Cerebellar cortex (tissue), 1 donor: ENCODE results near the gene E2F3.

Source experiments
- DNase-seq: peaks from one replicate; pipeline ENCODE4 v3.0.0-alpha.2; 2015; ENCODE audit warnings: low spot score

The E2F3 gene

DNA sequence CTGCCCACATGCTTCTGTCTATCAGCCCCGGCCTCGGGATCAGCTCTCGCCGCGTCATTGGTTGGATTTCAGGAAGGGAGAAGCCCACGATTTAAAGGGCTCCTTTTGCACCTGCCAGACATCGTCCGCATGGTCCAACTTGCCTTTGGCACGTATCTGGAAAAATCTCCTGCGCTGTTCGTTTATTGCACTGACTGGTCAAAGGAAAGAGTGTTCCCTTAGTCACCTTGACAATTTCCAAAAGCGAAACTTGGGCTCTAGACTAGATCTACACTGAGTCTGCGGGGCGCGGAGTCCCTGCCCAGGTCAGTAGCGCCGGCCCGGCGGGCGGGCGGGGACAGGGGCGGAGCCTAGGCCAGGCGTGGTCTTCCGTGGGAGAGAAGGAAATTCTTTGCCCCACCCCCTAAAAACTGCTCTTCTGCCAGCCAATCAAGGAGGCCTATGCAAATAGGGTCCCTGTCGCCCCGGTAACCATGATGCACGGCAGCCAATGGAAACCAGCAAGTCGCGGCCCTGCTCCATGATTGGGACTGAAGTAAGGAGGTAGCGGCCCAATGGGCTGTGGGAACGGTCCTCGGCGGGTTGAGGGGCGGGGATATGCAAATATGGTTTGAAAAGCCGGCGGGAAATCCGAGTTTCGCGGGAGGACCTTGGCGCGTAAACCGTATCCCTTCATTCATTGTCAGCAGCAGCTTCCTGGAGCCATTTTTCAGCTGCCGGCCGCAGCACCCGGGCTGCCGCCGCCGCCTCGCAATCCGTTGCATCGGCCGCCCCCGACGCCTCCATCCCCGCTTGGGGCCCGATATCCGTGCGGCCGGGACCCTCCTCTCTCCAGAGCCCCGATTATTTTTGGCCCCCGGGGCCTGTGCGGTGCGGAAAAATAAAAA is at the start of gene E2F3:
E2F3 (plus strand) TSS at position 675 of the 887 bp plus-strand sequence. CDS start 354 bp downstream, outside the sequence.
- DNase-seq, result peak; percentile 99

DNA sequence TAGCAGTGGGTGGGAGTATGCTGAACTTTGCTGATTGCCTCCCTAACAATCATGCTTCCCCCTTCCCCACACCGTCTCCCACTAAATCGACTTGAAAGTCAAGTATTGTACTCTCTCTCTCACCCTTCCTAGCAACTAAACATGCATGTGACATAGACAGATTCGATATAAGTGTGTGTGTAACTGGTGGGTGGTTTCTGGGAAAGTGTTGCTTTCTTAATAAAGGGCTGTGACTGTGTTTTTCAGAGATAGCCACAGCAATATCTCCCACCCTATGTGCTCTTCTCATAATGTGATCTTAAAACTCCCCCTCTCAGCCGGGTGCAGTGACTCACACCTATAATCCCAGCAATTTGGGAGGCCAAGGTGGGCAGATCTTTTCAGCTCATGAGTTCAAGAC is 49.3 kb upstream of the E2F3 start:
- DNase-seq, result no peak

DNA sequence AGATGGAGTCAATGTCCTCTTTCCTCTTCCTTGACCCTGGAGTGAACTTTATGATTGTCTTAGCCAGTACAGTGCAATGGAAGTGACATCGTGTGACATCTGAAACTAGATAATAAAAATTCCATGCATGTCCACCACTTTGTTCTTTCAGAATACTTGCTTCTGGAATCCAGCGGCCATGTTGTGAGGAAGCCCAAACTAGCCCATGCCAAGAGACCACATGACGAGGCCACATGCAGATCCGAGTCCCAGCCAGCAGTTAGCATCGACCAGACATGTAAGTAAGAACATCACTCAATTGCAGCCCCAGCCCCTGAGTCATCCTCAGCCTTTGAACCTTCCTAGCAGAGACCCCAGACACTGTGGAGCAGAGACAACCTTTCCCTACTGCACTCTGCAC is 48.5 kb upstream of the E2F3 start:
- DNase-seq, result no peak

- DNase-seq, result no peak
These were observed 47.3 kb upstream of the E2F3 start for GRCh38 chr6:20354366-20354765.

GRCh38 chr6:20360471-20361119 is 41.1 kb upstream of the E2F3 start:
- no peak for DNase-seq

GRCh38 chr6:20362623-20363022 is 39.1 kb upstream of the E2F3 start:
- no peak for DNase-seq

DNA sequence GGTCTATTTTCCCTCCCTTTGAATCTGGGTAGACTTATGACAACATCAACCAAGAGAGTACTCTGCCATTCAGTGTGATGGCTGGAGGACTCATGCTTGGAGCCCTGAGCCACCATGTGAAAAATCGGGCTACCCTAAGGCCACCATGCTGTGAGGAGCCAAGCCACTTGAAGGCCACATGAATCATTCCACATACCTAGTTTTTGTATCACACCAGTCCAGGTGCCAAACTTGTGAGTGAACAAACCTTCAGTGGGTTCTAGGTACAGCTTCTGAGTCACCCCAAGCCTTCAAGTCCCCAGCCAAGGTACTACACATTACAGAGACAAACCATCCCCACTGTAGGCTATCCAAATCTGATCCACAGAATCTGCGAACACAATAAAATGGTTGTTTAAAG is 37.4 kb upstream of the E2F3 start:
- no peak for DNase-seq

- DNase-seq, result no peak
These were observed 36.2 kb upstream of the E2F3 start for GRCh38 chr6:20365456-20365855.

GRCh38 chr6:20366082-20366830 is 35.4 kb upstream of the E2F3 start:
- no peak for DNase-seq

GRCh38 chr6:20367743-20368485 is 33.8 kb upstream of the E2F3 start:
- no peak for DNase-seq

DNA sequence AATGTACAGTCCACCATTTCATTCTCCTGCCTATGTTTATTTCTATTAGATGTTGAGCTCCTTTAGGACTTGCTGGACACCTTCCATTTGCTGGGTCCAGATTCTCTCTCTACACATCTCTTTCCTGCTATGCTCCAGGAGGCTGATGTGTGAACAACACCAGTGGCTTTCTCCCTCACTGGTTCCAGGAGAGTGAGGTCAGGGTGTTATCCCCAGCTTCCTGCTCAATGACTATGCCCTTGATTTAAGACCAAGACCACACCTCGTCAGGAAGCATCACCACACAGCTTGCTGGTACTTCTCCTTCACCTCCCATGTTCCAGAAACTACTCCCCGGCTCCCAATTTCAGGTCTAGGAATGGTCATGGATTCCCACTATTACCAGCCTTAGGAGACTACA is 31.3 kb upstream of the E2F3 start:
- DNase-seq, result no peak

DNA sequence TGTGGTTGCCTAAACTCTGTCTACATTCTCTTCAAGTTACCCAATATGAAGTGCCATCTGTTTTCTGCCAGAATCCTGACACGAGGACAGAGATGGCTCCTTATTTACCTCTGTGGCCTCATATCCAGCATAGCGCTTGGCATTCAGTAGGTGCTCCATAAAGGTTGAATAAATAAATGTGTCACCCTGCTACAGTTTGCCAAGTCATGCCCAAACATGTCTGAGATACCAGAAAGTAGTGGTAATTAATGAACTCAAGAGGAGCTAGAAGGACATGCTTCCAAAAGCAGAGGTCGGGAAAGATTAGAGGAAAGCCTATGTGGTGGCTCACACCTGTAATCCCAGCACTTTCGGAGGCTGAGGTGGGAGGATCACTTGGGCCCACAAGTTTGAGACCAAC is 30.9 kb upstream of the E2F3 start:
- no peak for DNase-seq

DNA sequence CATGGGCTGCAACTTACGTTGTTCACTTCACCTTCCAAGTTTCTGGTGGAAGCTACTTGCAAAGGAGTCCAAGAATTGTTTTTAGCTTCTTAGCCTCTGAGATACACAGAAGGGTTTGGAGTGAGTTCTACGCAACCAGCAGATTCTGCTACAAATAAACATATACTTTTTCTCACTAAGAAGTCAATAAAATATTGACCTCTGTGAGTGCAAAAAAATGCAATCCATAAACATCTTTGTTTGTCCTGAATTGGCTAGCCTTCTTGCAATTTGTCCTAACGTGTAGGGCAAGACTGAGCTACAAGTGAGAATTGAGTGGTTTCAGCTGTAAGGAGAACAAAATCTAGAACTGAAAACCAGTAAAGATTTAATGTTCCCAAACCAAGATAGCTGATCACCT is 26.2 kb upstream of the E2F3 start:
- DNase-seq, result no peak

DNA sequence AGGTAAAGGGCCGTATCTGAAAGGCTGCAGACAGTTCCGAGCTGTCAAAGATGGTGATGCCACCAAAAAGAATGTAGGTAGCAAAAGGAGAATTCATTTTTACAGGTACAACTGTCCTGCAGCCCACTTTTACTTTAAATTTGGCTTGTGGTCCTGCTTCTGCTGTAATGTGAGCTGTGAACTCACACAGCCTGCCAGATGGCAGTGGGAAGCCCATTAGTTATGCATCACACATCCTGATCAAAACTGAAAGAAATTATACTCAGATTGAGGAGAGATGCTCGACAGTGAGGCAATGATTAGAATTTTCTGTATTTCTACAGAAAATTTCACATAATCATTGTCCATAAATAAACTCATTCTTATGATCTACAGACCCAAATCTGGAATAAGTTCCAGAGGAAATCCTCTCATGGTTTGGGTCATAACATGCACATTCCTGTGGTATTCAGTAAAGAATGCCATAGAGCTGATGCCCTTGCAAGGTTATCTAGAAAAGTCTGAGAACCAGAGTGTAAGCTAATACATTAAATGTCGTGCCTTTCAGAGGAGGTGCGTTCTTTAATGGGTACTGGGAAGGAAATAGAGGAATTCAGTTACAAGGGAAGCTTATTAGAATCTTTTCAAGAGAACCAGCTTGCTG is 23.9 kb upstream of the E2F3 start:
- DNase-seq, result peak; percentile 15

DNA sequence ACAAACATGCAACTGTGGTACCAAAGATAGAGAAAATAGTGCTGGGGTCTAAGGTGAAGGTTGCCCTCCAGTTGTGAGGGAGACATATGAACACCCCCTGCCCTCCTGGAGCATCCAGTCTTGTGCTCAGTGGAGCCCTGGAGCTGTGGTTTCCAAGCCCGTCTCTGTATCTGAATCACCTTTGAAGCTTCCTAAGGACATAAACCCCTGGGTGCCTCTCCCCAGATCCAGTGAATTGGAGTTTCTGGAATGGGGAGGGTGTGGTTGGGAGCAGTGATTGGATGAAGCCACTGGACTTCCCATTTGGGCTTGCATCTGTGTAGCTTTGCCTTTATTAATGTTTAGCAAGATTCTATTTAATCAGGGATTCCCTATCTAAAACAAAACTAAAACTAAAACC is 22.4 kb upstream of the E2F3 start:
- DNase-seq, result no peak

DNA sequence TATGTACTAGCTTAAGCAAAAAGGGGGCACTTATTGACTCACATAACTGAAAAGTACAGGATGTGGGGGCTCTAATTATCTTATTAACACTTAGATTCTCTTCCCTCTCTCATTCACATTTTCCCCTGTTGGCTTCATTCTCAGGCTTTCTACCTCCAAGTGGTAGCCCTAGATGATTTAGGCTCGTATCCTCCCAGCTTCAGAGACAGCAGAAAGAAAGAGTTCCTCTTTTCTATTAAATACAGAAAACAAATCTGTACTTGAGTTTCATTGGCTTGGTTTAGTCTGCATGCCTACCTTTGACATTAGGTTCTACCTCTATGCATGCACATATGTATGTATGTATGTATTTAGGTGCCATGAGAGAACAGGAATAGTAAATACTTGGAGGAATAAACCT is 15.5 kb upstream of the E2F3 start:
- no peak for DNase-seq

- DNase-seq, result no peak
These were observed 12.6 kb upstream of the E2F3 start for GRCh38 chr6:20389066-20389465.

- DNase-seq, result no peak
These were observed 8.4 kb upstream of the E2F3 start for GRCh38 chr6:20393297-20393696.

DNA sequence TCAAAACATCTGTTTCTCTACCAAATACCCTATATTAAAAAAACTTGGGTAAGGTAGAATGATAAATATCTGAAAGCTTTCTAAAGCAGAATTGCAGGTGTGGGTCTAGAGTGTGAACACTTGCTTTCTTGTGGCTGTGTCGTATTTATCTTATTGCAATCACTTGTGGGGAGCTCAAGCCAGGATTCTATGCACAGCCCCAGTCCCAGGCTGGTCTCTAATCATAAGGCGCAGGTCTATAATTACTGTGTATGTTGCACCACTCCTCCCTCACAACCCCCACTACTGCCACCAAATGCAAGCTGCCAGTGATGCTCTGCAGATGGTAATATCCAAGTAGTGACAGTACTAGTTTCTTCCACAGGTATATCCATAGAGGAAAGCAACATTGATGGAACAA is 2.2 kb upstream of the E2F3 start:
- DNase-seq, result no peak

DNA sequence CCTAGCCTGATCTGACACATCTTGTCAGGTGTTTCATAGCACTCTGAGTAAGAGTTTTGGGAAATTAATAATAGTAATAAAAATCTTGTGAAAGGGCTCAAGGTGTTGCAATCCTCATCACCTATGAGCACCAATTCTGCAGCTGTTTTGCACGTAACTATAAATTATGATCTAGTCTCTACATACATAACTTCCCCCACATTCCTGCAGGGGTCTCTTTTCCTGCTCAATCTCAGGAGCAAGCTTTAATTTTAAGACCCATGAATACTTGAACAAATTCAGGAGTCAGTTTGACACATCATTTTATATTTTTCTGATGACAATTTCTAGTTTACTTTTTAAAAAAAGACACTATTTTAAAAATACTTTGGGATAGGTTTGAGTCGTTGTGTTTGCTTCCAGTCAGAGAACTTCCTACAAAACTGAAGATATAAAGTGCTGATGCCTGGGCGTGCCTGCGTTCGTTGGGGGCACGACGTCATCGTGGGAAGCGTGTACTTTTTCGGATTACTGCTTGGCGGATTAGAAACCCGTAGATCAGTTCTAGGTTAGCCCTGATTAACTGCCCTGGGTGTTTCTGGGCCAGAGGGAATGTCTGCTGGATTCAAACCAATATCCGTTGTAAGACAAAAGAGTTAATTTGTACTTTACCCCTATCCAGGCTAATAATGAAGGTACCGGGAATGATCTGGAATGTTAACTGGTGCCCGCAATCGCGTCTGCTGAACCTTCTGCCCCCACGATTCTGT is 1.0 kb upstream of the E2F3 start:
- peak; percentile 33 for DNase-seq

DNA sequence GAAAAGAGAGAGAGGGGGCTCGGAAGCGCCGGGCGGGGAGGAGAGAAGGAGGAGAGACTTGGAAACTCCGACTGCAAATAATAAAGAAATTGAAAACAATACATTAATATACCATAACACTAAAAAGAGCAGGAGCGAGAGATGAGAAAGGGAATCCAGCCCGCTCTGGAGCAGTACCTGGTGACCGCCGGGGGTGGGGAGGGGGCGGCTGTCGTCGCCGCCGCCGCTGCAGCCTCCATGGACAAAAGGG is 338 bp downstream of the E2F3 start:
- no peak for DNase-seq
